ENCODE results near the gene INHBB. TPM values are rescaled to one million over a fixed set of nuclear protein-coding genes. Genes with fewer than 3 reads are reported as not detected.

Gene INHBB
- total RNA-seq, 1 donor from 2014 or later: 8.1 TPM

- no peak overlapping the region for H3K27ac ChIP-seq
- TF ChIP-seq, protein P1, sequence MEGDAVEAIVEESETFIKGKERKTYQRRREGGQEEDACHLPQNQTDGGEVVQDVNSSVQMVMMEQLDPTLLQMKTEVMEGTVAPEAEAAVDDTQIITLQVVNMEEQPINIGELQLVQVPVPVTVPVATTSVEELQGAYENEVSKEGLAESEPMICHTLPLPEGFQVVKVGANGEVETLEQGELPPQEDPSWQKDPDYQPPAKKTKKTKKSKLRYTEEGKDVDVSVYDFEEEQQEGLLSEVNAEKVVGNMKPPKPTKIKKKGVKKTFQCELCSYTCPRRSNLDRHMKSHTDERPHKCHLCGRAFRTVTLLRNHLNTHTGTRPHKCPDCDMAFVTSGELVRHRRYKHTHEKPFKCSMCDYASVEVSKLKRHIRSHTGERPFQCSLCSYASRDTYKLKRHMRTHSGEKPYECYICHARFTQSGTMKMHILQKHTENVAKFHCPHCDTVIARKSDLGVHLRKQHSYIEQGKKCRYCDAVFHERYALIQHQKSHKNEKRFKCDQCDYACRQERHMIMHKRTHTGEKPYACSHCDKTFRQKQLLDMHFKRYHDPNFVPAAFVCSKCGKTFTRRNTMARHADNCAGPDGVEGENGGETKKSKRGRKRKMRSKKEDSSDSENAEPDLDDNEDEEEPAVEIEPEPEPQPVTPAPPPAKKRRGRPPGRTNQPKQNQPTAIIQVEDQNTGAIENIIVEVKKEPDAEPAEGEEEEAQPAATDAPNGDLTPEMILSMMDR (IDR thresholded peaks at IDR 0.05): no peak
- DNase-seq (ENCODE audit: low spot score in 2 of 2): no peak
- H3K9me3 ChIP-seq: no peaks in the 10 kb centered on the region
- H3K36me3 ChIP-seq: no peaks in the 10 kb centered on the region
- no peaks in the 10 kb centered on the region for H3K4me1 ChIP-seq
- intact Hi-C loops (cut with DNase I): no loop called here
- no peak overlapping the region for H3K4me3 ChIP-seq
- H3K27me3 ChIP-seq: no peaks in the 10 kb centered on the region
These were observed 35.3 kb downstream of the INHBB start for GRCh38 chr2:120381192-120381591.

- no peaks in the 10 kb centered on the region for H3K27me3 ChIP-seq
- DNase-seq (ENCODE audit: low spot score in 2 of 2): no peak
- TF ChIP-seq, protein P1 (IDR thresholded peaks at IDR 0.05): no peak
- no peaks in the 10 kb centered on the region for H3K4me1 ChIP-seq
- H3K27ac ChIP-seq: no peak overlapping the region
- no peaks in the 10 kb centered on the region for H3K36me3 ChIP-seq
- no peak overlapping the region for H3K4me3 ChIP-seq
- intact Hi-C loops (cut with DNase I): no loop called here
- no peaks in the 10 kb centered on the region for H3K9me3 ChIP-seq
These were observed 35.7 kb downstream of the INHBB start for GRCh38 chr2:120381661-120382060.

- intact Hi-C loops (cut with DNase I): no loop called here
- no peaks in the 10 kb centered on the region for H3K4me1 ChIP-seq
These were observed 36.7 kb downstream of the INHBB start for GRCh38 chr2:120382541-120383144.

GRCh38 chr2:120383191-120383590 lies 37.3 kb downstream of the INHBB start:
- Histone ChIP-seq H3K4me3 (no peak overlapping the region), H3K36me3 (no peaks in the 10 kb centered on the region), H3K27ac (no peak overlapping the region), H3K4me1 (no peaks in the 10 kb centered on the region), H3K27me3 (no peaks in the 10 kb centered on the region), H3K9me3 (no peaks in the 10 kb centered on the region)
- intact Hi-C loops (cut with DNase I): no loop called here
- TF ChIP-seq, protein P1 (IDR thresholded peaks at IDR 0.05): no peak
- no peak for DNase-seq (ENCODE audit: low spot score in 2 of 2)

More at GRCh38 chr2:120382541-120383144, 36.7 kb downstream of the INHBB start:
- Histone ChIP-seq H3K4me3 (no peak overlapping the region), H3K9me3 (no peaks in the 10 kb centered on the region), H3K27ac (no peak overlapping the region), H3K36me3 (no peaks in the 10 kb centered on the region), H3K27me3 (no peaks in the 10 kb centered on the region)
- DNase-seq (ENCODE audit: low spot score in 2 of 2): no peak
- TF ChIP-seq, protein P1 (IDR thresholded peaks at IDR 0.05): no peak

DNA sequence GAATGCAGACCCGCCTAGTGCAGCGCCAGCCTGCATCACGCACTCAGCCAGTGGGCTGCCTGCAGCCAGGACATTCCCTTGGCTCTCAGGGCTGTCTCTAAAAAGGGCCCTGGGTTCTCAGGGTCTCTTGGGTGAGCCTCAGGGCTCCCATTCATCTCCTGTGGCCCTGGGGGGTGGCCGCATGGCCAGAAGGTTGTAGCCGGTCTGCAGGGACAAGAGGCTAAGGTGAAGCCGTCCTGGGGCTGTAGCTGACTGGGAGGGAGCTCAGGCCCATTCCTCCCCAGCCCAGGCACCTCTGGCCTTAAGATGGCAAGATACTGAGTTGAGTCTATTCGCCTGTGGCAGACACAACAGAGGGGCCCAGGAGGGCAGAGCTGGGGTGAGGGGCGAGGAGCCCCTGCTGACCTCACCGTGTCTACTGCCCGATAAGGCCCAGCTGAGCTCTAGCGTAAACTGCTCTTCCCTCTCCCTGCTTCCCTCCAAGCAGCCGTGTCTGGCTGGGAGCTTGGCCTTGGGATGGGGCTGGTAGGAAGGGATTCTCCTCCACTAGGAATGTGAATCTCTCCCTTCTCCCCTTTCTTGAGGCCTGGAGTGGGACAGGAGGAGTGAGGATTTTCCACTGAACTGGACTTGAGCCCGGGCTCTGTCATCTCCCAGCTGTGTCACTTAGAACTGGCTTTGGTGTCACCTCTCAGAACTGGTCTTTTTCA lies 37.9 kb downstream of the INHBB start:
- TF ChIP-seq, protein P1 (IDR thresholded peaks at IDR 0.05): no peak
- no peak for DNase-seq (ENCODE audit: low spot score in 2 of 2)
- intact Hi-C loops (cut with DNase I): no loop called here

More for the DNA sequence above, 37.9 kb downstream of the INHBB start:
- H3K27me3 ChIP-seq: no peaks in the 10 kb centered on the region
- no peaks in the 10 kb centered on the region for H3K4me1 ChIP-seq
- no peak overlapping the region for H3K4me3 ChIP-seq
- no peaks in the 10 kb centered on the region for H3K36me3 ChIP-seq
- H3K27ac ChIP-seq: no peak overlapping the region
- no peaks in the 10 kb centered on the region for H3K9me3 ChIP-seq
